ENCODE data around the gene NOPCHAP1. TPM values are rescaled to one million over a fixed set of nuclear protein-coding genes. Genes with fewer than 3 reads are reported as not detected.

Gene NOPCHAP1
- total RNA-seq, 2 experiments from 2014 or later = 12.1 to 33.9 TPM

- Histone ChIP-seq H3K4me2 (ENCODE audit: low read length) (no peak overlapping the region), H4K20me1 (ENCODE audit: insufficient read depth, low read length) (no peaks in the 10 kb centered on the region), H2AFZ (ENCODE audit: low read length) (no peak overlapping the region), H3K36me3 (ENCODE audit: insufficient read depth, low read length) (no peaks in the 10 kb centered on the region), H3K4me1 (ENCODE audit: insufficient read depth, low read length, poor library complexity, severe bottlenecking) (peaks cover 26% of the 10 kb centered on the region), H3K79me2 (ENCODE audit: insufficient read depth, low read depth, low read length) (no peaks in the 10 kb centered on the region), H3K9me3 (ENCODE audit: low read length) (no peaks in the 10 kb centered on the region), H3K4me3 (ENCODE audit: low read depth, low read length, poor library complexity, severe bottlenecking) (no peak overlapping the region), H3K27ac (ENCODE audit: low read depth, low read length, poor library complexity, severe bottlenecking) (no peak overlapping the region), H3K9me2 (ENCODE audit: insufficient read depth, low read length) (no peaks in the 10 kb centered on the region)
- TF ChIP-seq EZH2phosphoT487 (IDR thresholded peaks at IDR 0.05; ENCODE audit: borderline replicate concordance, low read depth, low read length) = no peak
- no peak for TF ChIP-seq CTCF (conservative IDR thresholded peaks at IDR 0.05; ENCODE audit: low read length)
- ChIA-PET POLR2A (interaction anchor here (0.7 to 1.3 kb wide), 3 partner anchors 45 to 199 kb away, joined by 3 to 7 read pairs (median 4); no protein-coding TSS in a partner anchor), CTCF (ENCODE audit: unreplicated experiment) (interaction anchor here (0.6 kb wide), 1 partner anchor 814 kb away, joined by 3 read pairs; no protein-coding TSS in a partner anchor)
- intact Hi-C loops (cut with micrococcal nuclease; ENCODE audit: unreplicated experiment) = no loop called here
- DNase-seq (ENCODE audit: low spot score) = no peak
- no TSS peak for BruUV-seq (replicated peaks)
These were observed 46.7 kb downstream of the NOPCHAP1 start for GRCh38 chr12:105032703-105033357.

GRCh38 chr12:105033851-105034250 is 47.7 kb downstream of the NOPCHAP1 start:
- H3K36me3 ChIP-seq (ENCODE audit: insufficient read depth, low read length) = no peaks in the 10 kb centered on the region
- intact Hi-C loops (cut with micrococcal nuclease; ENCODE audit: unreplicated experiment) = no loop called here
- H3K79me2 ChIP-seq (ENCODE audit: insufficient read depth, low read depth, low read length) = no peaks in the 10 kb centered on the region
- no peaks in the 10 kb centered on the region for H4K20me1 ChIP-seq (ENCODE audit: insufficient read depth, low read length)
- no TSS peak for BruUV-seq (replicated peaks)
- no peak overlapping the region for H2AFZ ChIP-seq (ENCODE audit: low read length)
- CTCF ChIA-PET (ENCODE audit: unreplicated experiment) = no interaction called here
- H3K9me3 ChIP-seq (ENCODE audit: low read length) = no peaks in the 10 kb centered on the region
- no peak for DNase-seq (ENCODE audit: low spot score)
- H3K4me2 ChIP-seq (ENCODE audit: low read length) = no peak overlapping the region
- no peak overlapping the region for H3K4me3 ChIP-seq (ENCODE audit: low read depth, low read length, poor library complexity, severe bottlenecking)
- H3K27ac ChIP-seq (ENCODE audit: low read depth, low read length, poor library complexity, severe bottlenecking) = no peak overlapping the region
- peaks cover 26% of the 10 kb centered on the region for H3K4me1 ChIP-seq (ENCODE audit: insufficient read depth, low read length, poor library complexity, severe bottlenecking)
- TF ChIP-seq EZH2phosphoT487 (IDR thresholded peaks at IDR 0.05; ENCODE audit: borderline replicate concordance, low read depth, low read length) (no peak), CTCF (conservative IDR thresholded peaks at IDR 0.05; ENCODE audit: low read length) (no peak)
- POLR2A ChIA-PET = interaction anchor here (0.5 to 1.5 kb wide), 4 partner anchors 11 to 1217 kb away, joined by 3 to 4 read pairs (median 4); no protein-coding TSS in a partner anchor
- H3K9me2 ChIP-seq (ENCODE audit: insufficient read depth, low read length) = no peaks in the 10 kb centered on the region

Other genes with a start within 250 kb of the NOPCHAP1 start
- 4.6 and 5.3 TPM in 2 replicates for gene SLC41A2, start 28.0 kb upstream of the NOPCHAP1 start, total RNA-seq (2014; rRNA removed; shearing (Covaris generic))
- 13.1 and 16.4 TPM in 2 replicates for gene SLC41A2, start 28.0 kb upstream of the NOPCHAP1 start, total RNA-seq (2022)
- 0.08 TPM in 1 of 2 replicates, not detected in the other for gene ALDH1L2, start 98.1 kb downstream of the NOPCHAP1 start, total RNA-seq (2014; rRNA removed; shearing (Covaris generic))
- gene ALDH1L2, start 98.1 kb downstream of the NOPCHAP1 start, total RNA-seq (2022) = 0.25 and 0.31 TPM in 2 replicates
- 54.8 and 63.6 TPM in 2 replicates for gene WASHC4, start 121.4 kb downstream of the NOPCHAP1 start, total RNA-seq (2014; rRNA removed; shearing (Covaris generic))
- 68.5 and 71.8 TPM in 2 replicates for gene WASHC4, start 121.4 kb downstream of the NOPCHAP1 start, total RNA-seq (2022)
- gene APPL2, start 249.9 kb downstream of the NOPCHAP1 start, total RNA-seq (2014; rRNA removed; shearing (Covaris generic)) = 18.8 and 20.9 TPM in 2 replicates
- 29.1 and 37.5 TPM in 2 replicates for gene APPL2, start 249.9 kb downstream of the NOPCHAP1 start, total RNA-seq (2022)

Measured in OCI-LY7 (cell line).